Measurements from ENCODE around the gene RPA3.

GRCh38 chr7:7681191-7681935 lies 37.0 kb downstream of the RPA3 start:
- peak in 1 of 3 donors; percentile 27 for TF ChIP-seq CTCF (IDR thresholded peaks at IDR 0.05)
- no peak for TF ChIP-seq POLR2A (IDR thresholded peaks at IDR 0.05)

Measured in lower leg skin (tissue), 3 donors.